Aorta (tissue), 5 donors: ENCODE measurements around the gene ALMS1. TPM values are rescaled to one million over a fixed set of nuclear protein-coding genes. Genes with fewer than 3 reads are reported as not detected.

Source experiments
- ATAC-seq: fragments of 200-7000 bp; cut with Tn5 transposase; one replicate; pipeline ENCODE4 v1.9.1; 2022; ENCODE audit warnings: moderate library complexity; ENCODE audit not compliant: low FRiP score
- DNase-seq, 2 donors: peaks; one replicate each; pipeline ENCODE4 v3.0.0-alpha.2; 2020
- H3K27ac ChIP-seq, 2 donors: one replicate each; pipeline ENCODE4 v1.5.1; 2013; ENCODE audit warnings: low read length in 2 of 2, mild to moderate bottlenecking in 2 of 2, moderate library complexity in 2 of 2, control low read depth in 1 of 2, inconsistent platforms in 1 of 2, low read depth in 1 of 2
- H3K27me3 ChIP-seq, 2 donors: one replicate each; pipeline ENCODE4 v1.6.1; 2013; ENCODE audit warnings: control low read depth in 1 of 2, low read length in 1 of 2, mild to moderate bottlenecking in 1 of 2, moderate library complexity in 1 of 2; ENCODE audit not compliant: insufficient read depth in 2 of 2, control insufficient read depth in 1 of 2
- H3K36me3 ChIP-seq, 2 donors: one replicate each; pipeline ENCODE4 v1.6.1; 2013; ENCODE audit warnings: control low read depth in 1 of 2, low read length in 1 of 2, mild to moderate bottlenecking in 1 of 2; ENCODE audit not compliant: insufficient read depth in 2 of 2, control insufficient read depth in 1 of 2
- H3K4me1 ChIP-seq, 2 donors: one replicate each; pipeline ENCODE4 v1.6.1; 2013; ENCODE audit warnings: low read length in 2 of 2, control low read depth in 1 of 2, mild to moderate bottlenecking in 1 of 2, moderate library complexity in 1 of 2; ENCODE audit not compliant: insufficient read depth in 2 of 2, control insufficient read depth in 1 of 2
- H3K4me3 ChIP-seq, 2 donors: one replicate each; pipeline ENCODE4 v1.5.1; 2013; ENCODE audit warnings: low read length in 2 of 2, control low read depth in 1 of 2, mild to moderate bottlenecking in 1 of 2
- H3K9me3 ChIP-seq: one replicate; pipeline ENCODE4 v1.6.1; 2013; ENCODE audit warnings: mild to moderate bottlenecking, low read length; ENCODE audit not compliant: control insufficient read depth
- WGBS, 2 donors: extraction: QIAGEN DNeasy Blood & Tissue Kit; methylation state at CpG; one replicate each; pipeline ENCODE4 v1.1.7; 2013; 5-methylcytosine and 5-hydroxymethylcytosine counted together
- intact Hi-C, 2 donors: fragments of 100-400 bp; cut with DNase I; formaldehyde crosslinking; loops; one replicate each; pipeline versions ENCODE4 v1.14.2 to v1.15.0; 2022
- polyA plus RNA-seq, 2 donors: library from polyadenylated mRNA; stranded (reverse); fragments of 200-250 nt; gene quantifications; one replicate each; pipeline ENCODE4 v1.2.3, GENCODE V29; 2013
- total RNA-seq, 2 donors: library from RNA; stranded (reverse); fragmentation: NEBNext Ultra II Directional; extraction: Animal tissue kit (Norgen Biotek cat#: 25700); gene quantifications; one replicate each; pipeline ENCODE4 v1.2.1, GENCODE V29; 2021
- donor health status: healthy with polysubstance abuse.
- donor health status: Bipolar disorder and iron deficiency.
- donor health status: DM: no; HTN: no; CAD: no.
- donor health status: DM: no; HTN: no; CAD: no.
- donor health status: DM: yes; HTN: yes; CAD: no.

The ALMS1 gene
- total and polyA plus RNA-seq, 4 donors, result 8.3 to 26.4 (median 19.9) TPM

DNA sequence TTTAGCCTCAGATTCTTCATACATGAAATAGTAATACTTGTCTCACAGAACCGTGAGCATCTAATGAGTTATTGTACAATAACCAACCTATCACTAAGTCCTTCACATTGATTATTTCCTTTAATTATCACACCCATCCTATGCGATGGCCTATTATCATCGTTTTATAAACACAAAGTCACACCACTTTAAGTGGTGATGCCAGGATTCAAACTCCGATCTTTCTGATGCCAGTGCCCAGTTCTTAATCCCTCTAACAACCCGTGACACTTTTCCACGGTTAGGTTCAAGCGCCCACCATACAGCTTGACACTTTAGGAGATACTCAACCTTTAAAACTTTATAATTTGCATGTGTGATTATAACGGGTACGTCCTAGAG is 523 bp upstream of the ALMS1 start:
- WGBS, 2 donors, result 4 to 5% methylated on average over 9 of the region's 9 CpGs
- intact Hi-C loops, result loop anchor here in 1 of 2 donors (5.0 to 10.0 kb wide), 2 partner anchors 153 to 500 kb away; partner anchors contain the start of genes CCT7, PRADC1 and SPR
- peak overlapping the region in 1 of 2 donors; percentile 72 for H3K27ac ChIP-seq

DNA sequence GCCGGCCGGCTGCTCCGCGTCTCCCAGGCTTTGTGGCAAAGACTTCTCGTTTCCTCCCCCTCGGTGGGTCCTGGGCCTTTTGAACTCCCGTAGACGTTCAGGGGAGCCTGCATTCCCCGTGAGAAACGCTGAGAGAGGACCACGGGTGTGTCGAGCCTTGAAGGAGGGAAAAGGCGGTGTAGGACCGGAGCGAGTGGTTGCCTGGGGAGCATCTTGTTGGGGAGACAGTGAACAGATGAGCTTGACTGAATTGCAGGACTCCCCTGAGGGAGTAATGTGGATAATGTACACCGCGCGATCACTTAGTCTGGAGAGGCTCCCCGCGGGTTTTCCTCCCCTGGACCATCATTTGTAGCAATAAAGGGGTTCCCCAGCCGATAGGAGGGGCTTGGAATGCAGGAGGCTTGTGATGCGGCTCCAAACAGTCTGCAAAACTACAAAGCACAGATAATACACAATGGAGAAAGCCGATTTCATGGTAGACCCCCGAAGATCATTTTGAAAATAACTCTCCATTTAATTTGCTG is 769 bp downstream of the ALMS1 start:
- Histone ChIP-seq H3K27me3 (no peaks in the 10 kb centered on the region), H3K4me3 (peak overlapping the region; percentile 66 to 74), H3K9me3 (no peaks in the 10 kb centered on the region), H3K27ac (peak overlapping the region in 1 of 2 donors; percentile 61), H3K4me1 (peaks cover 2 to 4% of the 10 kb centered on the region in 2 donors), H3K36me3 (no peaks in the 10 kb centered on the region)
- DNase-seq (no peak), ATAC-seq (peak; percentile 1)
- WGBS, 2 donors, result 1% methylated on average over 24 of the region's 24 CpGs
- intact Hi-C loops, result loop anchor here in 1 of 2 donors (5.0 to 10.0 kb wide), 2 partner anchors 154 to 502 kb away; partner anchors contain the start of genes CCT7, PRADC1 and SPR

More for the DNA sequence above, 523 bp upstream of the ALMS1 start:
- peak overlapping the region; percentile 66 to 93 for H3K4me3 ChIP-seq
- H3K4me1 ChIP-seq, result peaks cover 2 to 4% of the 10 kb centered on the region in 2 donors
- no peak for ATAC-seq
- DNase-seq, result no peak
- no peaks in the 10 kb centered on the region for H3K9me3 ChIP-seq
- H3K36me3 ChIP-seq, result no peaks in the 10 kb centered on the region
- no peaks in the 10 kb centered on the region for H3K27me3 ChIP-seq

- H3K27ac ChIP-seq, result no peak overlapping the region
- intact Hi-C loops, result loop anchor here in 1 of 2 donors (5.0 to 10.0 kb wide), 2 partner anchors 155 to 502 kb away; partner anchors contain the start of genes CCT7, PRADC1 and SPR
- no peaks in the 10 kb centered on the region for H3K36me3 ChIP-seq
- no peak for ATAC-seq
- no peak for DNase-seq
- no peaks in the 10 kb centered on the region for H3K9me3 ChIP-seq
- H3K4me1 ChIP-seq, result peaks cover 2 to 4% of the 10 kb centered on the region in 2 donors
- H3K4me3 ChIP-seq, result peak overlapping the region; percentile 66 to 74
- WGBS, 2 donors, result 13 to 18% methylated on average over 6 of the region's 6 CpGs
- H3K27me3 ChIP-seq, result no peaks in the 10 kb centered on the region
Observed at GRCh38 chr2:73386894-73387636, 1.4 kb downstream of the ALMS1 start.

GRCh38 chr2:73402386-73403103 is 16.9 kb downstream of the ALMS1 start:
- DNase-seq (no peak), ATAC-seq (no peak)
- Histone ChIP-seq H3K27ac (no peak overlapping the region), H3K4me3 (no peak overlapping the region), H3K27me3 (no peaks in the 10 kb centered on the region), H3K36me3 (no peaks in the 10 kb centered on the region), H3K9me3 (peaks cover 2% of the 10 kb centered on the region), H3K4me1 (no peaks in the 10 kb centered on the region)
- WGBS, 2 donors, result 86 to 89% methylated on average over 9 of the region's 9 CpGs
- intact Hi-C loops, result no loop called here

- no peaks in the 10 kb centered on the region for H3K4me1 ChIP-seq
- H3K36me3 ChIP-seq, result no peaks in the 10 kb centered on the region
- no peak overlapping the region for H3K4me3 ChIP-seq
- DNase-seq, result no peak
- H3K27ac ChIP-seq, result no peak overlapping the region
- WGBS, 2 donors, result 98 to 100% methylated on average over 1 of the region's 1 CpG
- H3K9me3 ChIP-seq, result peaks cover 2% of the 10 kb centered on the region
- no peaks in the 10 kb centered on the region for H3K27me3 ChIP-seq
- intact Hi-C loops, result no loop called here
- ATAC-seq, result no peak
Observed at GRCh38 chr2:73403237-73403636, 17.6 kb downstream of the ALMS1 start.

GRCh38 chr2:73404409-73404808 is 18.8 kb downstream of the ALMS1 start:
- no peak for DNase-seq
- intact Hi-C loops, result no loop called here
- Histone ChIP-seq H3K36me3 (no peaks in the 10 kb centered on the region), H3K4me3 (no peak overlapping the region), H3K27me3 (no peaks in the 10 kb centered on the region), H3K27ac (no peak overlapping the region), H3K9me3 (no peaks in the 10 kb centered on the region), H3K4me1 (no peaks in the 10 kb centered on the region)
- ATAC-seq, result no peak
- WGBS, 2 donors, result 98% methylated on average over 5 of the region's 5 CpGs

- no peaks in the 10 kb centered on the region for H3K4me1 ChIP-seq
- DNase-seq, result no peak
- H3K4me3 ChIP-seq, result no peak overlapping the region
- 74 to 84% methylated on average over 2 of the region's 2 CpGs for WGBS, 2 donors
- ATAC-seq, result no peak
- no peaks in the 10 kb centered on the region for H3K9me3 ChIP-seq
- H3K36me3 ChIP-seq, result no peaks in the 10 kb centered on the region
- H3K27ac ChIP-seq, result no peak overlapping the region
- no peaks in the 10 kb centered on the region for H3K27me3 ChIP-seq
- intact Hi-C loops, result no loop called here
Observed at GRCh38 chr2:73406996-73407395, 21.4 kb downstream of the ALMS1 start.

DNA sequence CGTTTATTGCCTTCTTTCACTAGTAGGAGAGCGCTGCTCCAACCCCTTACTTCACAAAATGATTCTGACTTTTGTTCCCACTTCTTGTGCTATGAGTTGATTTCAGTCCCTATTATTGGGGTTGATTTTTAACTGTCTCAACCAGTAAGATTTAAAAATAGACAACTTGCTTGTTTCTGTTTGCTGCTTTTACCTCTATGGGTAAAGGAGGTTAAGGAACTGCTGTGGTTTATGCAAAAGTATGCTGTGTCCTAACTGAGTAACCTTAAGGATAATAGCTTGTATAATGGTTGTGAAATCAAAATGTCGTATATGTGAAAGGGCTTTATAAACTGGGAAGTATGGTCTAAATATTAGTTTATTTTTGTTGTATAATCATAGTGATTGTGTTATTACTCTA is 22.6 kb downstream of the ALMS1 start:
- Histone ChIP-seq H3K36me3 (no peaks in the 10 kb centered on the region), H3K27me3 (no peaks in the 10 kb centered on the region)
- intact Hi-C loops, result no loop called here

More for the DNA sequence above, 22.6 kb downstream of the ALMS1 start:
- Histone ChIP-seq H3K27ac (no peak overlapping the region), H3K4me3 (no peak overlapping the region), H3K4me1 (no peaks in the 10 kb centered on the region), H3K9me3 (no peaks in the 10 kb centered on the region)
- 76% methylated on average over 3 of the region's 3 CpGs for WGBS, 2 donors
- no peak for ATAC-seq
- DNase-seq, result no peak
